Esophagus squamous epithelium (tissue), 4 donors: ENCODE measurements around the gene RETREG1.
A peak's percentile ranks its signal among the peaks of the same experiment; 100 is the strongest.

Experiments
- CTCF ChIP-seq, 6 experiments: fragments of 450-650 bp in 4 of 6; fragments of 200-600 bp in 2 of 6; sonication (generic) in 2 of 6; IDR thresholded peaks; one replicate each; pipeline ENCODE4 v1.5.1; 2016 to 2019; ENCODE audit warnings: antibody characterized with exemption in 6 of 6, mild to moderate bottlenecking in 4 of 6, moderate library complexity in 4 of 6
- POLR2A ChIP-seq, 4 donors: fragments of 450-650 bp; IDR thresholded peaks; one replicate each; pipeline ENCODE4 v1.6.1; 2017; ENCODE audit warnings: antibody characterized with exemption in 4 of 4, mild to moderate bottlenecking in 4 of 4, moderate library complexity in 3 of 4

GRCh38 chr5:16616536-16617273 is at the start of gene RETREG1:
- TF ChIP-seq CTCF (IDR thresholded peaks at IDR 0.05) (no peak), POLR2A (IDR thresholded peaks at IDR 0.05) (peak in 1 of 4 donors; percentile 15)
